SK-N-SH (cell line): ENCODE data around the gene PPA1. TPM values are rescaled to one million over a fixed set of nuclear protein-coding genes. Genes with fewer than 3 reads are reported as not detected.
"Not testable (repeated sequence)": the region's sequence is repeated elsewhere in the genome, so short reads cannot be mapped to it uniquely, and the experiment has no call there.

Experiments
- CTCF ChIA-PET: fragments of 300-600, 350-600 bp; formaldehyde crosslinking; extraction: SDS; loops from one replicate; lab custom pipeline; 2021; lab: Yijun Ruan, JAX
- POLR2A ChIA-PET: fragments of 350-600 bp; sonication (Branson Sonifier 250); formaldehyde crosslinking; extraction: SDS; loops from one replicate; lab custom pipeline; 2020; ENCODE audit warnings: antibody characterized with exemption, inconsistent platforms; lab: Yijun Ruan, JAX
- DNase-seq: peaks from one replicate; pipeline ENCODE4 v3.0.0; 2012
- H2AFZ ChIP-seq: fragments of 200-600 bp; sonication (generic); 2 replicates; pipeline ENCODE4 v1.8.1; 2016; ENCODE audit warnings: antibody characterized with exemption, mild to moderate bottlenecking, low read depth
- H3F3A ChIP-seq: fragments of 200-600 bp; sonication (generic); replicated peaks from 2 replicates; pipeline ENCODE3; 2016; ENCODE audit warnings: antibody characterized with exemption, mild to moderate bottlenecking; ENCODE audit not compliant: insufficient read depth
- H3K27ac ChIP-seq, 2 experiments: fragments of 200-500 bp in 1 of 2; fragments of 200-600 bp in 1 of 2; sonication (Bioruptor generic) in 1 of 2; sonication (generic), shearing (Covaris generic) in 1 of 2; 2 replicates each; pipeline versions ENCODE4 v1.5.1 to v1.6.1; 2014 to 2016; ENCODE audit warnings: low read depth in 2 of 2, inconsistent platforms in 1 of 2, low read length in 1 of 2, mild to moderate bottlenecking in 1 of 2, mixed read lengths in 1 of 2
- H3K27me3 ChIP-seq: fragments of 200-600 bp; sonication (generic), shearing (Covaris generic); 2 replicates; pipeline ENCODE4 v1.6.1; 2016; ENCODE audit warnings: mixed run types; ENCODE audit not compliant: insufficient read depth
- H3K36me3 ChIP-seq, 2 experiments: fragments of 200-500 bp in 1 of 2; fragments of 200-600 bp in 1 of 2; sonication (Bioruptor generic) in 1 of 2; sonication (generic) in 1 of 2; replicated peaks in 1 of 2; 2 replicates each; pipeline versions ENCODE3 to v1.5.1; 2014 to 2016; ENCODE audit warnings: low read length in 1 of 2, mild to moderate bottlenecking in 1 of 2; ENCODE audit not compliant: insufficient read depth in 2 of 2, control insufficient read depth in 1 of 2
- H3K4me1 ChIP-seq, 2 experiments: fragments of 200-500 bp in 1 of 2; fragments of 200-600 bp in 1 of 2; sonication (Bioruptor generic) in 1 of 2; sonication (generic), shearing (Covaris generic) in 1 of 2; 2 replicates each; pipeline versions ENCODE4 v1.5.1 to v1.6.1; 2014 to 2016; ENCODE audit warnings: low read depth in 1 of 2, low read length in 1 of 2, mixed run types in 1 of 2; ENCODE audit not compliant: insufficient read depth in 2 of 2, control insufficient read depth in 1 of 2
- H3K4me2 ChIP-seq: fragments of 200-600 bp; sonication (generic), shearing (Covaris generic); 2 replicates; pipeline ENCODE4 v1.6.1; 2017; ENCODE audit warnings: mixed run types
- H3K4me3 ChIP-seq, 2 experiments: fragments of 200-500 bp in 1 of 2; fragments of 200-600 bp in 1 of 2; sonication (Bioruptor generic) in 1 of 2; sonication (generic), shearing (Covaris generic) in 1 of 2; 2 replicates each; pipeline versions ENCODE4 v1.5.1 to v1.8.1; 2014 to 2016; ENCODE audit warnings: low read depth in 2 of 2, inconsistent platforms in 1 of 2, low read length in 1 of 2, mild to moderate bottlenecking in 1 of 2, mixed read lengths in 1 of 2, moderate library complexity in 1 of 2
- H3K79me2 ChIP-seq: fragments of 200-600 bp; sonication (generic); 2 replicates; pipeline ENCODE4 v1.8.1; 2017; ENCODE audit warnings: mild to moderate bottlenecking; ENCODE audit not compliant: insufficient read depth
- H3K9ac ChIP-seq: fragments of 200-600 bp; sonication (generic); 2 replicates; pipeline ENCODE4 v1.6.1; 2017; ENCODE audit warnings: mixed run types
- H3K9me2 ChIP-seq: fragments of 200-600 bp; sonication (generic); 2 replicates; pipeline ENCODE4 v1.6.1; 2017; ENCODE audit warnings: mixed run types
- H3K9me3 ChIP-seq: fragments of 200-600 bp; sonication (generic); 2 replicates; pipeline ENCODE4 v1.6.1; 2017; ENCODE audit warnings: mixed run types, mild to moderate bottlenecking, moderate library complexity
- H4K20me1 ChIP-seq: fragments of 200-600 bp; sonication (generic); 2 replicates; pipeline ENCODE4 v1.6.1; 2017; ENCODE audit warnings: mild to moderate bottlenecking, mixed run types; ENCODE audit not compliant: insufficient read depth
- CTCF ChIP-seq: fragments of 200-600 bp; sonication (generic); IDR thresholded peaks from 2 replicates; pipeline ENCODE4 v1.6.1; 2017; ENCODE audit warnings: antibody characterized with exemption, mild to moderate bottlenecking, moderate library complexity
- EP300 ChIP-seq, 2 experiments: IDR thresholded peaks; 2 replicates each; pipeline versions ENCODE4 v1.4.0 to v1.6.1; 2012; ENCODE audit warnings: borderline replicate concordance in 1 of 2, low read depth in 1 of 2, low read length in 1 of 2
- EZH2phosphoT487 ChIP-seq: fragments of 200-600 bp; sonication (generic); IDR thresholded peaks from 2 replicates; pipeline ENCODE4 v1.6.1; 2017; ENCODE audit warnings: low read depth, mixed run types, mild to moderate bottlenecking, antibody characterized with exemption, moderate library complexity, borderline replicate concordance
- IRF3 ChIP-seq: fragments of 150-350 bp; IDR thresholded peaks from 2 replicates; pipeline ENCODE4 v1.6.1; 2016; ENCODE audit warnings: mild to moderate bottlenecking, low read depth, low read length
- MEF2A ChIP-seq: IDR thresholded peaks from 2 replicates; pipeline ENCODE4 v1.4.0; 2012; ENCODE audit warnings: low read depth, borderline replicate concordance
- MXI1 ChIP-seq: IDR thresholded peaks from 2 replicates; pipeline ENCODE4 v1.6.1; 2012; ENCODE audit warnings: mild to moderate bottlenecking, low read depth, low read length, improper control_type of control experiment
- NFIC ChIP-seq: IDR thresholded peaks from 2 replicates; pipeline ENCODE4 v1.4.0; 2012; ENCODE audit warnings: borderline replicate concordance
- PBX3 ChIP-seq: IDR thresholded peaks from 2 replicates; pipeline ENCODE4; 2012
- RFX5 ChIP-seq: IDR thresholded peaks from 2 replicates; pipeline ENCODE4 v1.6.1; 2012; ENCODE audit warnings: mild to moderate bottlenecking, improper control_type of control experiment, low read length
- SMC3 ChIP-seq: IDR thresholded peaks from 2 replicates; pipeline ENCODE4 v1.6.1; 2012; ENCODE audit warnings: low read depth, low read length, improper control_type of control experiment
- TAF1 ChIP-seq: IDR thresholded peaks from 2 replicates; pipeline ENCODE4 v1.6.1; 2012; ENCODE audit warnings: low read depth, mild to moderate bottlenecking, low read length, moderate library complexity, borderline replicate concordance
- USF1 ChIP-seq: IDR thresholded peaks from 2 replicates; pipeline ENCODE4 v1.4.0; 2012; ENCODE audit warnings: low read depth, borderline replicate concordance
- WGBS: methylation state at CpG from one replicate; pipeline ENCODE4 v1.1.6; 2017; ENCODE audit warnings: low lambda C conversion rate; 5-methylcytosine and 5-hydroxymethylcytosine counted together
- polyA plus RNA-seq, 3 experiments: library from polyadenylated mRNA; depleted of rRNA; stranded (reverse); fragments of >200 nt; gene quantifications; 2 replicates each; pipeline ENCODE4 v1.2.3, GENCODE V29; 2012

The PPA1 gene
- polyA plus RNA-seq, 1 of the 3 experiments (the other 2 are of a cell fraction), result 125 TPM

- TF ChIP-seq CTCF (no peak), RFX5 (no peak), TAF1 (no peak), SMC3 (no peak), USF1 (no peak), EZH2phosphoT487 (no peak), IRF3 (no peak), NFIC (no peak), EP300 (IDR thresholded peaks at IDR 0.05; ENCODE audit: borderline replicate concordance in 1 of 2, low read depth in 1 of 2, low read length in 1 of 2) (no peak), MEF2A (no peak), MXI1 (no peak), PBX3 (no peak)
- TF ChIP-seq, all 33 proteins: peak for 0
Measured at GRCh38 chr10:70183304-70183703, 49.9 kb downstream of the PPA1 start (continued).

GRCh38 chr10:70179209-70179608 lies 54.0 kb downstream of the PPA1 start:
- CTCF ChIA-PET, H3K9ac ChIP-seq, DNase-seq, POLR2A ChIA-PET, H2AFZ ChIP-seq, H3K36me3 ChIP-seq, H3K4me1 ChIP-seq, H3K4me3 ChIP-seq, H3K27ac ChIP-seq, H3F3A ChIP-seq, H3K79me2 ChIP-seq, H4K20me1 ChIP-seq, H3K9me2 ChIP-seq, H3K4me2 ChIP-seq, H3K27me3 ChIP-seq, H3K9me3 ChIP-seq: not testable (repeated sequence)
- 67% methylated on average over 8 of the region's 8 CpGs for WGBS
